ENCODE results near the gene NFKBIE.

NFKBIE gene

DNA sequence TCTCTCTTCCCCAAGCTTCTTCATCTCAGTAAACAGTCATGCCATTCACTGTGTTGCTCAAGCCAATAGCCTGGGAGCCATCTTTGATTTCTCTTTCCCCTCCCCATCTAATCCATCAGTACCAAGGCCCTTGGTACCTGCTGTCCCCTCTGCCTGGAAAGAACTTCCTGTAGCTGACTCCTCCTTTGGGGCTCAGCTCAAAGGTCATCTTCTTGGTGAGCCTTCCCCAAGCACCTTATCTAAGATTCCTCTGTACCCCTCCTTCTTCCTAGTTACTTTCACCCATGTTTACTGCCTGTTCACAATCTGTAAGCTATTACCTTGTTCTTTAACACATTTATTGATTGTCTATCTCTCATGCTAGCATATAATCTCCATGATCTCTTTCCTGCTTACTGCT, 44.3 kb upstream of the NFKBIE start:
- POLR2A ChIA-PET, result interaction anchor here (1.3 kb wide), 1 partner anchor 12 kb away, joined by 5 read pairs; no protein-coding TSS in a partner anchor
- TF ChIP-seq, protein P1, sequence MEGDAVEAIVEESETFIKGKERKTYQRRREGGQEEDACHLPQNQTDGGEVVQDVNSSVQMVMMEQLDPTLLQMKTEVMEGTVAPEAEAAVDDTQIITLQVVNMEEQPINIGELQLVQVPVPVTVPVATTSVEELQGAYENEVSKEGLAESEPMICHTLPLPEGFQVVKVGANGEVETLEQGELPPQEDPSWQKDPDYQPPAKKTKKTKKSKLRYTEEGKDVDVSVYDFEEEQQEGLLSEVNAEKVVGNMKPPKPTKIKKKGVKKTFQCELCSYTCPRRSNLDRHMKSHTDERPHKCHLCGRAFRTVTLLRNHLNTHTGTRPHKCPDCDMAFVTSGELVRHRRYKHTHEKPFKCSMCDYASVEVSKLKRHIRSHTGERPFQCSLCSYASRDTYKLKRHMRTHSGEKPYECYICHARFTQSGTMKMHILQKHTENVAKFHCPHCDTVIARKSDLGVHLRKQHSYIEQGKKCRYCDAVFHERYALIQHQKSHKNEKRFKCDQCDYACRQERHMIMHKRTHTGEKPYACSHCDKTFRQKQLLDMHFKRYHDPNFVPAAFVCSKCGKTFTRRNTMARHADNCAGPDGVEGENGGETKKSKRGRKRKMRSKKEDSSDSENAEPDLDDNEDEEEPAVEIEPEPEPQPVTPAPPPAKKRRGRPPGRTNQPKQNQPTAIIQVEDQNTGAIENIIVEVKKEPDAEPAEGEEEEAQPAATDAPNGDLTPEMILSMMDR (IDR thresholded peaks at IDR 0.05; ENCODE audit: insufficient read depth, low read length, missing control alignments), result no peak
- no peak overlapping the region for H3K4me3 ChIP-seq (ENCODE audit: low read depth, low read length)
- DNase-seq (ENCODE audit: low read depth, low spot score), result no peak
- CTCF ChIA-PET, result interaction anchor here (1.3 to 16.0 kb wide), 5 partner anchors 9 to 72 kb away, joined by 3 to 158 read pairs (median 4); partner anchors contain the start of genes NFKBIE and TMEM151B

DNA sequence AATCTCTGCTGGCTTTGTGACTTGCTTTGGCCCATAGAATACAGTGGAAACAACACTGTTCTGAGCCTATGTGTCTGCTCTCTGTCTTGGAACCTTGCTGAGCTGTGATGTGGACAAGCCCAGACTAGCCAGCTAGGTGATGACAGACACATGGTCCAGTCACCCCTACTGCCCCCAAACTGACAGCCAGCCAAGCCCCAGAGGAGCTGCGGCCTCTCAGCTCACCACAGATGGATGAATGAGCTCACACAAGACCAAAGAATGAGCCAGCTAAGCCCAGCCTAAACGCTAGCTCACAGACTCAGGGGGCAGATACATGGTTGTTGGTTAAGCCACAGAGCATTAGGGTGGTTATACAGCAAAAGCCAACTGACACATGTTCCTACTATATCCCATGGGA, 43.7 kb upstream of the NFKBIE start:
- TF ChIP-seq, protein P1 (IDR thresholded peaks at IDR 0.05; ENCODE audit: insufficient read depth, low read length, missing control alignments), result no peak
- ChIA-PET POLR2A (interaction anchor here (1.3 kb wide), 1 partner anchor 12 kb away, joined by 5 read pairs; no protein-coding TSS in a partner anchor), CTCF (interaction anchor here (0.8 to 16.0 kb wide), 6 partner anchors 9 to 71 kb away, joined by 3 to 158 read pairs (median 4); partner anchors contain the start of genes NFKBIE and TMEM151B)
- H3K4me3 ChIP-seq (ENCODE audit: low read depth, low read length), result no peak overlapping the region
- DNase-seq (ENCODE audit: low read depth, low spot score), result no peak

DNA sequence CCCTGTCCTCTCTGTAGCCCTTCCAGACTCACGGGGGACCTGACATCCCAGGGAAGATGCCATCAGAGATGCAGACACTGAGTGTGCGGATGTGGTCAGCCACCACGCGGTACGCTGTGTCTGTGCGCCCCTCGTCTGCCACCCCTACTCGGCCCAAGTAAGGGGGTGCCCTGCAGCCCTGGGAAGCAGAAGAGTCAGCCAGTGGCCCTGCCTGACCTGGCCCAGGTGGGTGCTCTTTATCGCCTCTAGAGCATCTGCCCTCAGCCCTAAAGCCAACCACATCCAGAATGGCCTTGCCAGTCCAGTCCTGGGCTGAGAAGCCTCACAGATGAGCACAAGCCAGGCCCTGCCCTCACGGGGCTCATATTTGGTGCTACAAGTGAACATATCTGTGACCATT, 41.9 kb upstream of the NFKBIE start:
- no peak overlapping the region for H3K4me3 ChIP-seq (ENCODE audit: low read depth, low read length)
- ChIA-PET POLR2A (no interaction called here), CTCF (interaction anchor here (1.0 to 16.0 kb wide), 5 partner anchors 12 to 39 kb away, joined by 3 to 158 read pairs (median 13); partner anchors contain the start of genes NFKBIE and TMEM151B)
- DNase-seq (ENCODE audit: low read depth, low spot score), result no peak
- TF ChIP-seq, protein P1 (IDR thresholded peaks at IDR 0.05; ENCODE audit: insufficient read depth, low read length, missing control alignments), result no peak

DNA sequence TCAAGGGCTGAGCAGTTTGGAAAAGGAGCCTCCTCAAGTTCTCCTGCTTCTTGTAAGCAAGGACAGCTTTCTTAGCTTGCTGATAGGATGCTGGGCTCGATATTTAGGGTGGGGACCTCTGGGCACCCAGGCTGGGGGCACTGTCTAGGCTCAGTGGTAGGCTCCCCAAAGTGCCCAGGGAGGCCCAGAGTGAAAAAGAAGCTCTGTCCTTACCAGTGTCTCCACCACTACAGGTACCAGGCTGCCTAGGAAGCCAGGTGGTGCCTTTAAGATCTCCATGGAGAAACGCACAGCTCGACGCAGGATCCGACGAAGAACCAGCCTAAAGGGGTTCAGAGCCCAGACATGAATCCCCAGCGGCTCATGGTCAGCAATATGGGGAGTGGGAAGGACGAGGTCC, 41.4 kb upstream of the NFKBIE start:
- no peak overlapping the region for H3K4me3 ChIP-seq (ENCODE audit: low read depth, low read length)
- TF ChIP-seq, protein P1 (IDR thresholded peaks at IDR 0.05; ENCODE audit: insufficient read depth, low read length, missing control alignments), result no peak
- ChIA-PET POLR2A (no interaction called here), CTCF (interaction anchor here (0.6 to 16.0 kb wide), 8 partner anchors 5 to 134 kb away, joined by 3 to 158 read pairs (median 8); partner anchors contain the start of genes AARS2, NFKBIE and TMEM151B)
- DNase-seq (ENCODE audit: low read depth, low spot score), result no peak

DNA sequence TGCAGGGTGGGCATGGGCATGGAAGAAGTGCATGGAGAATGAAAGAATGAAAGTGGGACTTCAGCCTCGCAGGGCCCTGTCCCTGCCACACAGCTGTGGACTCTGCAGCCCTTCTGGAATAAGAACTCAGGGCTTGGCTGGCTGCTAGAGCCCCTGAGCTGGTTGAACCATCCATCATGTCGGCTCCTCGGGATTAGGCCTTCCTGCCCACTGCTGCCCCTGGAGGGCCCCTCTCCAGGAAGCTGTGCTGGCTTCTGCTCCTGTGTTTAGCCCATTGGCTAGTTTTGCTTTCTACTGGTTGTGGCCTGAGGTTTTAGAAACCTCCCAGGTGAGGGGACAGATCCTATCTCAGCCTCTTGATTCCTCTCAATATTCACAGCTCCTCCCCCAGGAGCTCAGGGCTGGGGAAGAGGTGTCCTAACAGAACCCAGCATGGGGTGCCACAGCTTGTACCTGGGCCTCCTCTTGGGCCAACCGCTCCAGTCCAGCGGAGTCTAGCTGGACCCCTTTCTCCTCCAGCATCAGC, 39.9 kb upstream of the NFKBIE start:
- TF ChIP-seq, protein P1 (IDR thresholded peaks at IDR 0.05; ENCODE audit: insufficient read depth, low read length, missing control alignments), result no peak
- POLR2A ChIA-PET, result no interaction called here

More for the DNA sequence above, 39.9 kb upstream of the NFKBIE start:
- no peak overlapping the region for H3K4me3 ChIP-seq (ENCODE audit: low read depth, low read length)
- CTCF ChIA-PET, result interaction anchor here (0.6 to 16.0 kb wide), 24 partner anchors 7 to 206 kb away, joined by 3 to 158 read pairs (median 4); partner anchors contain the start of genes AARS2, NFKBIE, SLC35B2 and TMEM151B
- no peak for DNase-seq (ENCODE audit: low read depth, low spot score)
